GM06990 (cell line): ENCODE data around the gene CCDC170.
"Not testable (repeated sequence)": the region's sequence is repeated elsewhere in the genome, so short reads cannot be mapped to it uniquely, and the experiment has no call there.

Experiments
- DNase-seq: peaks from one replicate; pipeline ENCODE4 v3.0.0-alpha.2; 2011; ENCODE audit not compliant: insufficient read length; ENCODE audit errors: extremely low read depth
- H3K27me3 ChIP-seq: replicated peaks from 2 replicates; pipeline ENCODE4 v1.6.0; 2011; ENCODE audit warnings: low read length; ENCODE audit not compliant: control insufficient read depth, insufficient read depth
- H3K36me3 ChIP-seq: 2 replicates; pipeline ENCODE4 v1.5.1; 2011; ENCODE audit warnings: low read length; ENCODE audit not compliant: control insufficient read depth, insufficient read depth
- H3K4me3 ChIP-seq: replicated peaks from 2 replicates; pipeline ENCODE4 v1.5.1; 2011; ENCODE audit warnings: low read depth, mild to moderate bottlenecking, control low read depth, low read length
- CTCF ChIP-seq: IDR thresholded peaks from 2 replicates; pipeline ENCODE4 v1.5.1; 2011; ENCODE audit warnings: low read length, control low read depth, mild to moderate bottlenecking, inconsistent platforms; ENCODE audit not compliant: insufficient read depth, poor library complexity, severe bottlenecking

Gene CCDC170

GRCh38 chr6:151502499-151502898 lies 8.7 kb downstream of the CCDC170 start:
- no peaks in the 10 kb centered on the region for H3K36me3 ChIP-seq
- no peak for DNase-seq
- no peak overlapping the region for H3K4me3 ChIP-seq
- TF ChIP-seq CTCF, result no peak
- H3K27me3 ChIP-seq, result no peaks in the 10 kb centered on the region

- H3K4me3 ChIP-seq, result no peak overlapping the region
- DNase-seq, result no peak
- H3K27me3 ChIP-seq, result no peaks in the 10 kb centered on the region
- TF ChIP-seq CTCF, result no peak
- H3K36me3 ChIP-seq, result no peaks in the 10 kb centered on the region
These were observed 12.9 kb downstream of the CCDC170 start for GRCh38 chr6:151506761-151507160.

- Histone ChIP-seq H3K27me3 (no peaks in the 10 kb centered on the region), H3K4me3 (no peak overlapping the region), H3K36me3 (no peaks in the 10 kb centered on the region)
- TF ChIP-seq CTCF, result no peak
- DNase-seq, result no peak
These were observed 15.2 kb downstream of the CCDC170 start for GRCh38 chr6:151509048-151509447.

- no peaks in the 10 kb centered on the region for H3K27me3 ChIP-seq
- DNase-seq, result no peak
- TF ChIP-seq CTCF, result no peak
- no peaks in the 10 kb centered on the region for H3K36me3 ChIP-seq
- H3K4me3 ChIP-seq, result no peak overlapping the region
These were observed 18.7 kb downstream of the CCDC170 start for GRCh38 chr6:151512481-151512880.

GRCh38 chr6:151514000-151514730 lies 20.3 kb downstream of the CCDC170 start:
- TF ChIP-seq CTCF, result no peak
- no peaks in the 10 kb centered on the region for H3K36me3 ChIP-seq
- DNase-seq, result no peak
- H3K4me3 ChIP-seq, result no peak overlapping the region
- no peaks in the 10 kb centered on the region for H3K27me3 ChIP-seq

- not testable (repeated sequence) for H3K27me3 ChIP-seq, H3K36me3 ChIP-seq, DNase-seq, H3K4me3 ChIP-seq
These were observed 25.2 kb downstream of the CCDC170 start for GRCh38 chr6:151518992-151519391.
